ENCODE results near the gene BTLA.
"Not testable (repeated sequence)": the region's sequence is repeated elsewhere in the genome, so short reads cannot be mapped to it uniquely, and the experiment has no call there.

Gene BTLA

GRCh38 chr3:112498914-112499711 lies at the start of gene BTLA:
BTLA (minus strand) TSS chr3:112499472; CDS start chr3:112499358, 114 bp downstream.
- DNase-seq, result no peak

- DNase-seq, result no peak
Observed at GRCh38 chr3:112546216-112546759, 47.0 kb upstream of the BTLA start.

- DNase-seq, result no peak
Observed at GRCh38 chr3:112539825-112540650, 40.8 kb upstream of the BTLA start.

GRCh38 chr3:112531358-112531781 lies 32.1 kb upstream of the BTLA start:
- no peak for DNase-seq

GRCh38 chr3:112530573-112530972 lies 31.3 kb upstream of the BTLA start:
- no peak for DNase-seq

- not testable (repeated sequence) for DNase-seq
Observed at GRCh38 chr3:112524127-112524526, 24.9 kb upstream of the BTLA start.

GRCh38 chr3:112519424-112520001 lies 20.2 kb upstream of the BTLA start:
- DNase-seq, result peak; percentile 41

- DNase-seq, result not testable (repeated sequence)
Observed at GRCh38 chr3:112518970-112519369, 19.7 kb upstream of the BTLA start.

- no peak for DNase-seq
Observed at GRCh38 chr3:112514527-112515128, 15.4 kb upstream of the BTLA start.

GRCh38 chr3:112512320-112512719 lies 13.0 kb upstream of the BTLA start:
- no peak for DNase-seq

GRCh38 chr3:112508860-112509259 lies 9.6 kb upstream of the BTLA start:
- no peak for DNase-seq

GRCh38 chr3:112508261-112508660 lies 9.0 kb upstream of the BTLA start:
- DNase-seq, result no peak

- DNase-seq, result no peak
Observed at GRCh38 chr3:112505907-112506306, 6.6 kb upstream of the BTLA start.

- no peak for DNase-seq
Observed at GRCh38 chr3:112504123-112504522, 4.9 kb upstream of the BTLA start.

GRCh38 chr3:112503304-112503972 lies 4.2 kb upstream of the BTLA start:
- DNase-seq, result no peak

- DNase-seq, result no peak
Observed at GRCh38 chr3:112500621-112501020, 1.3 kb upstream of the BTLA start.

GRCh38 chr3:112497897-112498548 lies 1.2 kb downstream of the BTLA start:
- DNase-seq, result no peak

- DNase-seq, result no peak
Observed at GRCh38 chr3:112496366-112497067, 2.8 kb downstream of the BTLA start.

GRCh38 chr3:112494448-112494767 lies 4.9 kb downstream of the BTLA start:
- DNase-seq, result not testable (repeated sequence)

GRCh38 chr3:112492124-112492523 lies 7.1 kb downstream of the BTLA start:
- no peak for DNase-seq

- DNase-seq, result no peak
Observed at GRCh38 chr3:112491373-112491772, 7.9 kb downstream of the BTLA start.
